ENCODE results near the gene METTL24. TPM values are rescaled to one million over a fixed set of nuclear protein-coding genes. Genes with fewer than 3 reads are reported as not detected.

The METTL24 gene
- total and polyA plus RNA-seq, 7 donors = 0.04 TPM; not detected in 6

DNA sequence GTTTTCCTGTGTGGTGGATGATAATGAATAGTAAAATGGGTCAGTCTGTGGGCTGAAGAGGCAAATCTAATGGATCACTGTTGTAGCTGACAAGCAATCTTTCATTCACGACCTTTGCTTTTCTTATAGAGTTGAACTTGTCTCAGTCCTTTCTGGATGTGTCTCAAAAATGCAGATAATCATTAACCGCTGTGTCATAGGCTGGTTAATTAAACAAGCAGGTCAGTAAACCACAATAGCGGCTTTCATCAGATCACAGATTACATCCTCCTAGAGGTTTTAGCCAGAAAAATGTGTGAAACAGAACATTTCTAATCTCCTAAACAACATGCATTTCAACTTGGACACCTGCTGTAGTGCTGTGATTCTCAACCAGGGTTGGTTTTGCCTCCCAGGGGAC, 2.5 kb upstream of the METTL24 start:
- TF ChIP-seq, protein P1, sequence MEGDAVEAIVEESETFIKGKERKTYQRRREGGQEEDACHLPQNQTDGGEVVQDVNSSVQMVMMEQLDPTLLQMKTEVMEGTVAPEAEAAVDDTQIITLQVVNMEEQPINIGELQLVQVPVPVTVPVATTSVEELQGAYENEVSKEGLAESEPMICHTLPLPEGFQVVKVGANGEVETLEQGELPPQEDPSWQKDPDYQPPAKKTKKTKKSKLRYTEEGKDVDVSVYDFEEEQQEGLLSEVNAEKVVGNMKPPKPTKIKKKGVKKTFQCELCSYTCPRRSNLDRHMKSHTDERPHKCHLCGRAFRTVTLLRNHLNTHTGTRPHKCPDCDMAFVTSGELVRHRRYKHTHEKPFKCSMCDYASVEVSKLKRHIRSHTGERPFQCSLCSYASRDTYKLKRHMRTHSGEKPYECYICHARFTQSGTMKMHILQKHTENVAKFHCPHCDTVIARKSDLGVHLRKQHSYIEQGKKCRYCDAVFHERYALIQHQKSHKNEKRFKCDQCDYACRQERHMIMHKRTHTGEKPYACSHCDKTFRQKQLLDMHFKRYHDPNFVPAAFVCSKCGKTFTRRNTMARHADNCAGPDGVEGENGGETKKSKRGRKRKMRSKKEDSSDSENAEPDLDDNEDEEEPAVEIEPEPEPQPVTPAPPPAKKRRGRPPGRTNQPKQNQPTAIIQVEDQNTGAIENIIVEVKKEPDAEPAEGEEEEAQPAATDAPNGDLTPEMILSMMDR (IDR thresholded peaks at IDR 0.05) = no peak
- no peak for DNase-seq
- Histone ChIP-seq H3K36me3 (ENCODE audit: insufficient read depth in 1 of 2, low read depth in 1 of 2) (no peaks in the 10 kb centered on the region), H3K4me3 (no peak overlapping the region), H3K27ac (no peak overlapping the region), H3K9me3 (no peaks in the 10 kb centered on the region), H3K4me1 (no peaks in the 10 kb centered on the region), H3K27me3 (ENCODE audit: insufficient read depth in 3 of 3, low read length in 2 of 3) (peaks cover 0 to 35% (median 9%) of the 10 kb centered on the region in 3 donors)
- 87 to 91% (median 89%) methylated on average over 3 of the region's 3 CpGs for WGBS, 3 donors
- ATAC-seq = no peak
- intact Hi-C loops (cut with DNase I) = loop anchor here in 1 of 2 donors (10.0 kb wide), 1 partner anchor 296 kb away; no protein-coding TSS in a partner anchor

DNA sequence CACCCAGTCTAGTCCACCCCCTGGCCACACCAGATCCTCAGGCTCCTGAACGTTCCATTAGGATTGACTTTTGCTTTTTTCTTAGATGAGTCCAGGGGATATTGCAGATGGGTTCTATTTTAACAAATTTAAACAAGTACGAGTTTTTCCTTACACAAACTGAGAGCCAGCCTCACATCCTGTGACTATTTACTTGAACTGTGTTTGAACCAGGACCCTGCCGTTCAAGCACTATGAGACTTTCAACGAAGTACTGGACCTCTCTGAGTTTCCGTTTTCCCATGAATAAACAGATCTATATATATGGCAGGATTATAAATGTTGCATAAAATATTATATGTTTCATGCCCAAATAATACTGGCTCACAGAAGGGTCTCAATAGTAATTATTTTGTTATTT, 1.4 kb upstream of the METTL24 start:
- intact Hi-C loops (cut with DNase I) = no loop called here
- 71 to 82% (median 76%) methylated on average over 5 of the region's 5 CpGs for WGBS, 3 donors
- no peak overlapping the region for H3K27ac ChIP-seq

DNA sequence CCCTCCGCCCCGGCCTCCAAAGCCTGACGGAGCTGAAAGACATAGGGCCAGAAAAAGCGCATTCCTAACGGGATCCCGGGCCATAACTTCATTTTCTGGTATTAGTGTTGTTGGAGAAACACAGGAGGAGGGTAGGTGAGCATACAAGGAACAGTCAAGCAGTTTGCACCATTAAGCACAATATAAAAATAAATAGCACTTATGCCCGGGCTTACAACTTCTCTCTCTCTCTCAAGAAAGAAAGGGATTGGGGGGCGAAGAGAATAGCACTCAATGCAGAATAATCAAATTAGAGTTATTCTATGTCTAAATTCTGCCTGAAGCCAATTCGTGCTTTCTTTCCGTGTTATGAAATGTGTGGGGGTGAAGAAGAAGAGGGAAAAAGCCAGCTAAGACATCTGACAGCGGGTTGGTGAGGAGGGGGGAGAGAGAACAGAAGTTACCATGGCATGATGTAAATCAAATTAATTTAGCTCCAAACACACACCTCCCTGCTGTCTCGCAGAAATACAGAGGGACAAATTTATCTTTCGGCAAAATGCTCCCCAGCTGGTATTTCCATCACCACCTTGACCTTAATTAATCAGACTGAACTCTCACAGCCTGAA, 508 bp upstream of the METTL24 start:
- H3K9me3 ChIP-seq = no peaks in the 10 kb centered on the region
- peak overlapping the region; percentile 64 for H3K4me3 ChIP-seq
- 30 to 37% (median 33%) methylated on average over 13 of the region's 13 CpGs for WGBS, 3 donors
- DNase-seq (no peak), ATAC-seq (no peak)
- no peaks in the 10 kb centered on the region for H3K36me3 ChIP-seq (ENCODE audit: insufficient read depth in 1 of 2, low read depth in 1 of 2)
- no peak overlapping the region for H3K27ac ChIP-seq
- TF ChIP-seq, protein P1 (IDR thresholded peaks at IDR 0.05) = no peak
- intact Hi-C loops (cut with DNase I) = no loop called here
- H3K4me1 ChIP-seq = no peaks in the 10 kb centered on the region
- peaks cover 0 to 35% (median 9%) of the 10 kb centered on the region in 3 donors for H3K27me3 ChIP-seq (ENCODE audit: insufficient read depth in 3 of 3, low read length in 2 of 3)

More for the DNA sequence above, 1.4 kb upstream of the METTL24 start:
- Histone ChIP-seq H3K27me3 (ENCODE audit: insufficient read depth in 3 of 3, low read length in 2 of 3) (peaks cover 0 to 35% (median 9%) of the 10 kb centered on the region in 3 donors), H3K4me1 (no peaks in the 10 kb centered on the region), H3K4me3 (no peak overlapping the region), H3K9me3 (no peaks in the 10 kb centered on the region), H3K36me3 (ENCODE audit: insufficient read depth in 1 of 2, low read depth in 1 of 2) (no peaks in the 10 kb centered on the region)
- TF ChIP-seq, protein P1 (IDR thresholded peaks at IDR 0.05) = no peak
- no peak for ATAC-seq
- no peak for DNase-seq

DNA sequence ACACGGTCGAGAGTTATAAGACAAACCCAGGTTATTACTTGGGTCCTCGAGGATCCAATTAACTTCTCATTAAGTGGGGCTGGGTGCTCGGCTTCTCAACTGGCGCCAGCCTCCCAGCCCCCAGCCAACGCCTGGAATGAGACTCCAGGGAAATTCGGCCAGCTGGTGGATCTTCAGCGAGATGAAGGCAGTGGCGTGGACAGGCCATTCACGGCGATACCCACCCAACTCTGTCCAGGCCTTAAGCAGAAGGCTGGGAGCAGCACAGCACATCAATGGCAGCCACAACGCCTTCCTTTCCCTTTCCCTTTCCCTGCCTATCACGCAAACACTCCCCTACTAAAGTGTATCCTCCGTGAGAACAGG, 868 bp downstream of the METTL24 start:
- H3K27ac ChIP-seq = no peak overlapping the region
- H3K4me3 ChIP-seq = peak overlapping the region; percentile 64
- peak in 1 of 4 donors; percentile 19 for ATAC-seq
- no peaks in the 10 kb centered on the region for H3K36me3 ChIP-seq (ENCODE audit: insufficient read depth in 1 of 2, low read depth in 1 of 2)
- no peak for DNase-seq
- intact Hi-C loops (cut with DNase I) = no loop called here
- peaks cover 0 to 32% (median 9%) of the 10 kb centered on the region in 3 donors for H3K27me3 ChIP-seq (ENCODE audit: insufficient read depth in 3 of 3, low read length in 2 of 3)
- TF ChIP-seq, protein P1 (IDR thresholded peaks at IDR 0.05) = no peak
- no peaks in the 10 kb centered on the region for H3K4me1 ChIP-seq
- WGBS, 3 donors = 38 to 41% (median 40%) methylated on average over 14 of the region's 14 CpGs
- H3K9me3 ChIP-seq = no peaks in the 10 kb centered on the region

DNA sequence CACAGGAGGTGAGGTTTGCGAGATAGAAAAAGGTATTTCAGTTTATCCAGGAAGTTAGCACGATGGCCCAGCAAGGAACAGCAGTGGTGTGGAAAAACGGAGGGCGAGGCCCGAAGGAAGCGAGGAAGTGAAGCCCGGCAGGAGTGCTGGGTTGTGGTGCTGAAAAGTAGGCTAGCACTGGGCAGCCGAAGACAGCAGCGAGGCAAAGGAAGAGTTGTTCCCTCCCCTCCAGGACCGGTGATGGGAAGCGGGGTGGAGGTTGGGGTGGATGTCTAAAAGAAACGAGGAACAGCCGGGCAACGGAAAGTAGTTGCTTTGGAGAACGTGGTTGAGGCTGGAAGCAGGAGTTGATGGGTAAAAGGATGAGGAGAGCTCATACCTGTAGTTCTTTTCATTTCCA, 1.4 kb downstream of the METTL24 start:
- 82 to 86% (median 83%) methylated on average over 15 of the region's 15 CpGs for WGBS, 3 donors
- Histone ChIP-seq H3K9me3 (no peaks in the 10 kb centered on the region), H3K36me3 (ENCODE audit: insufficient read depth in 1 of 2, low read depth in 1 of 2) (no peaks in the 10 kb centered on the region), H3K4me3 (no peak overlapping the region), H3K27me3 (ENCODE audit: insufficient read depth in 3 of 3, low read length in 2 of 3) (peaks cover 0 to 32% (median 9%) of the 10 kb centered on the region in 3 donors), H3K27ac (no peak overlapping the region), H3K4me1 (no peaks in the 10 kb centered on the region)
- TF ChIP-seq, protein P1 (IDR thresholded peaks at IDR 0.05) = no peak
- no peak for ATAC-seq
- intact Hi-C loops (cut with DNase I) = no loop called here
- no peak for DNase-seq
